ENCODE measurements around the gene RTN4IP1. TPM values are rescaled to one million over a fixed set of nuclear protein-coding genes. Genes with fewer than 3 reads are reported as not detected.

Gene RTN4IP1
- total RNA-seq, 1 donor from 2014 or later = 3.3 TPM

DNA sequence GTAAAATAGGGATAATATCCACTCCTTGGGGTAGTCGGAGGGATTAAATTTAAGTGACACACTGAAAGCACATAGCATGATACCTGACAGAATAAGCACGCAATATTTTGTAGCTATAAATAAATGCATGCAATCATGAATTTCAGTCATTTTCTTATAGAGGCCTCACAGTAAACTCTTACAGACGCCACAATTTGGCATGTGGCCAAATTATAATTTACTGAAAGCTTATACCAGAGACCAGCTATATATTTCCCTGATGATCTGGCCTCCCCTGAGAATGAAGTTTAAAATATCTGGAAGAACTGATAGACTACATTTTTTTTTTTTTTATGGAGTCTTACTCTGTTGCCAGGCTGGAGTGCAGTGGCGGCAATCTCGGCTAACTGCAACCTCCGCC, 40.9 kb upstream of the RTN4IP1 start:
- H3K27me3 Mint-ChIP-seq (ENCODE audit: unreplicated experiment) = no peaks in the 10 kb centered on the region
- H3K4me3 Mint-ChIP-seq (ENCODE audit: unreplicated experiment) = no peak overlapping the region
- no peak for TF ChIP-seq CTCF (IDR thresholded peaks at IDR 0.05; ENCODE audit: unreplicated experiment)
- DNase-seq (ENCODE audit: low spot score) = no peak
- no peaks in the 10 kb centered on the region for H3K4me1 Mint-ChIP-seq (ENCODE audit: unreplicated experiment)
- H3K36me3 Mint-ChIP-seq (ENCODE audit: low read depth, unreplicated experiment) = no peaks in the 10 kb centered on the region
- no peak overlapping the region for H3K27ac Mint-ChIP-seq (ENCODE audit: unreplicated experiment)
- H3K9me3 Mint-ChIP-seq (ENCODE audit: unreplicated experiment) = no peaks in the 10 kb centered on the region

DNA sequence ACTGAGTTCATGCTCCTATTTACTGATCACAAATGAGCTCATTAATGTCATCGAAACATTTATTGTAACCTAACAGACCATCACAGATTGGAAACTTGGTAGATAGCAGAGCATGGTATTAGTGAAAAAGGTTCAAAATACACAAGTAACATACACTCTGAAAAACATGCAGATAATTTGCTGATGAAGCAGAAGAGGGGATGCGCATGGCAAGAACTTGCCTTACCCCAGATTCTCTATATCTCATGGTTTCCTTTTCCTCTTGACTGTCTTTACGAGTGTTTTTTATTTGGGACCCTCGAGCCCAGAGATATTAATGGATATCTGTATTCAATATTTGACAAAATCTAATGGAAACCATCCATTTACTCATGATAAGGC, 37.7 kb upstream of the RTN4IP1 start:
- Mint-ChIP-seq H3K27ac (ENCODE audit: unreplicated experiment) (no peak overlapping the region), H3K4me1 (ENCODE audit: unreplicated experiment) (no peaks in the 10 kb centered on the region), H3K36me3 (ENCODE audit: low read depth, unreplicated experiment) (peaks cover 3% of the 10 kb centered on the region), H3K27me3 (ENCODE audit: unreplicated experiment) (peaks cover 1% of the 10 kb centered on the region), H3K9me3 (ENCODE audit: unreplicated experiment) (no peaks in the 10 kb centered on the region), H3K4me3 (ENCODE audit: unreplicated experiment) (no peak overlapping the region)
- TF ChIP-seq CTCF (IDR thresholded peaks at IDR 0.05; ENCODE audit: unreplicated experiment) = no peak
- no peak for DNase-seq (ENCODE audit: low spot score)

DNA sequence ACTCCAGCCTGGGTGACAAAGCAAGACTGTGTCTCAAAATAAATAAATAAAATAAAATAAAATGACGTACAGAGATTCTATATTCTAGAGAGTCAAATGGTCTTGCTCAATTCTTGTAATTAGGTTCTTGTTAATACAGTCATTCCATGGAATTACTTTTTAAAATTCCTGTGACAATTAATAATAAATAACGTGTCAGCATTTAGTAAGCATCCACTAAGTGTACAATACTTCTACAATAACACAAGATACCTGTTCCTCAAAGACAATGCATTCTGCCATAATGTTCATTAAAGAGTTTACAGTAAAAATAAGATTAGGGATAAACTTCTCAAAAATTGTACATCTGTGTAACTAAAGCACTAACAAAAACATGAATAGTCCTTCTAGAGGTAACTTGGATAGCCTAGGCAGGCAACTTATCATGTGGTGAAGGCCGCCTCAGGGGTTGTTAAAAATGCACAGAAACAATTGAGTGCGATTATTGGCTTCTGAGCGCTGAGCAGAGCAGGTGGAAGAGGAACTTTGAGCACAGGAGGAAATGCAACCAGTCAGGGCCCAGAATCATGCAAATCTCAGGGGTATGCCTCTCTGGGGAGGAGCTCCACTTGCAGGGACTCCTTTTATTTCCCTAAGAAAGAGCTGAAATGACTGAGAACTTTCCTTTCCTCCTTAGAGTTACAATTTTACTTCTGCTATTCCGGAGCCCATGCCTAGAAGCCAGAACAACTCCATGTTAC, 37.2 kb upstream of the RTN4IP1 start:
- no peak for DNase-seq (ENCODE audit: low spot score)
- TF ChIP-seq CTCF (IDR thresholded peaks at IDR 0.05; ENCODE audit: unreplicated experiment) = no peak
- H3K27ac Mint-ChIP-seq (ENCODE audit: unreplicated experiment) = no peak overlapping the region
- H3K9me3 Mint-ChIP-seq (ENCODE audit: unreplicated experiment) = no peaks in the 10 kb centered on the region
- H3K36me3 Mint-ChIP-seq (ENCODE audit: low read depth, unreplicated experiment) = peaks cover 3% of the 10 kb centered on the region
- no peaks in the 10 kb centered on the region for H3K4me1 Mint-ChIP-seq (ENCODE audit: unreplicated experiment)
- H3K4me3 Mint-ChIP-seq (ENCODE audit: unreplicated experiment) = no peak overlapping the region
- H3K27me3 Mint-ChIP-seq (ENCODE audit: unreplicated experiment) = peaks cover 1% of the 10 kb centered on the region

- no peak overlapping the region for H3K27ac Mint-ChIP-seq (ENCODE audit: unreplicated experiment)
- no peak for TF ChIP-seq CTCF (IDR thresholded peaks at IDR 0.05; ENCODE audit: unreplicated experiment)
- no peak overlapping the region for H3K4me3 Mint-ChIP-seq (ENCODE audit: unreplicated experiment)
- H3K27me3 Mint-ChIP-seq (ENCODE audit: unreplicated experiment) = peaks cover 1% of the 10 kb centered on the region
- no peaks in the 10 kb centered on the region for H3K9me3 Mint-ChIP-seq (ENCODE audit: unreplicated experiment)
- no peak for DNase-seq (ENCODE audit: low spot score)
- no peaks in the 10 kb centered on the region for H3K4me1 Mint-ChIP-seq (ENCODE audit: unreplicated experiment)
- H3K36me3 Mint-ChIP-seq (ENCODE audit: low read depth, unreplicated experiment) = peaks cover 33% of the 10 kb centered on the region
Observed at GRCh38 chr6:106662458-106662857, 33.2 kb upstream of the RTN4IP1 start.

DNA sequence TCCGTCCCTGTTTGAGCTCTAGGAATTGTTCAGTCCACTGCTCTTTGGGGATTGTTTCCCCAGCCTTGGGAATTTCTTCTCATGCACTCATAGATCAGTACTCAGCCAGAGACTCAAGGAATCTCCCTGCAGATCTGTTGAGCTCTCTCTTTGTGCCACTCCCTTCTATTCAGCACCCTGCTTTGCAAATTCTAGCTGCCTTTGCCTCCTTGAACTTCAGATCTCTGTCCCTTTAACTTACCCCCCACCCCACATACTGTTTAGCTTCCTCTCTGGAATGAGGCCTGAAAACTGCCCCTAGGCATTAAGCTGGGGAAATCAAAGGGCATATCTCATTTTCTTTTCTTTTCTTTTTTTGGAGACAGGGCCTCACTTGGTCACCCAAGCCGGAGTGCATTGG, 30.6 kb upstream of the RTN4IP1 start:
- Mint-ChIP-seq H3K4me3 (ENCODE audit: unreplicated experiment) (no peak overlapping the region), H3K27me3 (ENCODE audit: unreplicated experiment) (peaks cover 1% of the 10 kb centered on the region), H3K9me3 (ENCODE audit: unreplicated experiment) (no peaks in the 10 kb centered on the region), H3K4me1 (ENCODE audit: unreplicated experiment) (no peaks in the 10 kb centered on the region), H3K27ac (ENCODE audit: unreplicated experiment) (no peak overlapping the region), H3K36me3 (ENCODE audit: low read depth, unreplicated experiment) (peaks cover 45% of the 10 kb centered on the region)
- DNase-seq (ENCODE audit: low spot score) = no peak
- no peak for TF ChIP-seq CTCF (IDR thresholded peaks at IDR 0.05; ENCODE audit: unreplicated experiment)

Measured in endothelial cell (in vitro differentiated cells).